Karpas-422 (cell line): Measurements from ENCODE around the gene LIMS1. TPM values are rescaled to one million over a fixed set of nuclear protein-coding genes. Genes with fewer than 3 reads are reported as not detected.

Source experiments
- DNase-seq: peaks from one replicate; pipeline ENCODE4 v3.0.0-alpha.2; 2015
- H2AFZ ChIP-seq: fragments of 200-600 bp; sonication (generic); 2 replicates; pipeline ENCODE4 v1.6.1; 2014; ENCODE audit warnings: antibody characterized with exemption, low read length, mixed read lengths
- H3K27ac ChIP-seq: fragments of 200-600 bp; sonication (generic); 2 replicates; pipeline ENCODE4 v1.5.1; 2014; ENCODE audit warnings: mild to moderate bottlenecking, low read length, moderate library complexity
- H3K27me3 ChIP-seq: fragments of 200-600 bp; sonication (generic); 2 replicates; pipeline ENCODE4 v1.6.1; 2014; ENCODE audit warnings: low read length, mixed read lengths
- H3K36me3 ChIP-seq: fragments of 200-600 bp; sonication (generic); 2 replicates; pipeline ENCODE4 v1.6.1; 2014; ENCODE audit warnings: low read length, mixed read lengths; ENCODE audit not compliant: insufficient read depth
- H3K4me1 ChIP-seq: fragments of 200-600 bp; sonication (generic); 2 replicates; pipeline ENCODE4 v1.6.1; 2014; ENCODE audit warnings: mild to moderate bottlenecking, low read length, mixed read lengths
- H3K4me2 ChIP-seq: fragments of 200-600 bp; sonication (generic); 2 replicates; pipeline ENCODE4 v1.6.1; 2014; ENCODE audit warnings: low read length, low read depth, mild to moderate bottlenecking; ENCODE audit not compliant: poor library complexity, severe bottlenecking
- H3K4me3 ChIP-seq: fragments of 200-600 bp; sonication (generic); 2 replicates; pipeline ENCODE4 v1.5.1; 2014; ENCODE audit warnings: mild to moderate bottlenecking, antibody characterized with exemption, low read length, mixed read lengths
- H3K79me2 ChIP-seq: fragments of 200-600 bp; sonication (generic); 2 replicates; pipeline ENCODE4 v1.6.1; 2014; ENCODE audit warnings: mild to moderate bottlenecking, low read length, mixed read lengths
- H3K9ac ChIP-seq: fragments of 200-600 bp; sonication (generic); 2 replicates; pipeline ENCODE4 v1.6.0; 2014; ENCODE audit warnings: low read length
- H3K9me2 ChIP-seq: fragments of 200-600 bp; sonication (generic), shearing (Covaris generic); replicated peaks from 2 replicates; pipeline ENCODE4 v1.6.0; 2014; ENCODE audit warnings: mild to moderate bottlenecking, low read length, moderate library complexity; ENCODE audit not compliant: insufficient read depth
- H3K9me3 ChIP-seq: fragments of 300-700, 200-600 bp; sonication (generic); 2 replicates; pipeline ENCODE4 v1.6.1; 2014; ENCODE audit warnings: low read length, mixed read lengths
- H4K20me1 ChIP-seq: fragments of 200-600 bp; sonication (generic); 2 replicates; pipeline ENCODE4 v1.6.1; 2014; ENCODE audit warnings: mild to moderate bottlenecking, antibody characterized with exemption, low read length, low read depth; ENCODE audit not compliant: insufficient read depth
- total RNA-seq: library from RNA; depleted of rRNA; stranded (reverse); fragments of >200 nt; shearing (Covaris generic); gene quantifications from 2 replicates; pipeline ENCODE4 v1.2.3, GENCODE V29; 2014; ENCODE audit warnings: low replicate concordance

Gene LIMS1
- total RNA-seq, 1 experiment from 2014 or later, result 9.7 TPM

- Histone ChIP-seq H3K4me1 (peaks cover 17% of the 10 kb centered on the region), H3K79me2 (no peaks in the 10 kb centered on the region), H3K9ac (no peak overlapping the region), H3K4me2 (no peak overlapping the region), H2AFZ (no peak overlapping the region), H3K27me3 (no peaks in the 10 kb centered on the region), H4K20me1 (peaks cover 37% of the 10 kb centered on the region), H3K36me3 (no peaks in the 10 kb centered on the region), H3K4me3 (no peak overlapping the region), H3K9me3 (no peaks in the 10 kb centered on the region), H3K9me2 (no peaks in the 10 kb centered on the region), H3K27ac (no peak overlapping the region)
- no peak for DNase-seq
Observed at GRCh38 chr2:108571286-108571685, 37.0 kb downstream of the LIMS1 start.

GRCh38 chr2:108573061-108573460 is 38.8 kb downstream of the LIMS1 start:
- H3K4me1 ChIP-seq, result peaks cover 17% of the 10 kb centered on the region
- no peak overlapping the region for H3K27ac ChIP-seq
- H3K4me2 ChIP-seq, result no peak overlapping the region
- H3K27me3 ChIP-seq, result no peaks in the 10 kb centered on the region
- H3K79me2 ChIP-seq, result no peaks in the 10 kb centered on the region
- DNase-seq, result no peak
- no peak overlapping the region for H3K9ac ChIP-seq
- no peak overlapping the region for H3K4me3 ChIP-seq
- no peaks in the 10 kb centered on the region for H3K36me3 ChIP-seq
- H4K20me1 ChIP-seq, result peaks cover 38% of the 10 kb centered on the region
- no peaks in the 10 kb centered on the region for H3K9me2 ChIP-seq
- no peaks in the 10 kb centered on the region for H3K9me3 ChIP-seq
- no peak overlapping the region for H2AFZ ChIP-seq

DNA sequence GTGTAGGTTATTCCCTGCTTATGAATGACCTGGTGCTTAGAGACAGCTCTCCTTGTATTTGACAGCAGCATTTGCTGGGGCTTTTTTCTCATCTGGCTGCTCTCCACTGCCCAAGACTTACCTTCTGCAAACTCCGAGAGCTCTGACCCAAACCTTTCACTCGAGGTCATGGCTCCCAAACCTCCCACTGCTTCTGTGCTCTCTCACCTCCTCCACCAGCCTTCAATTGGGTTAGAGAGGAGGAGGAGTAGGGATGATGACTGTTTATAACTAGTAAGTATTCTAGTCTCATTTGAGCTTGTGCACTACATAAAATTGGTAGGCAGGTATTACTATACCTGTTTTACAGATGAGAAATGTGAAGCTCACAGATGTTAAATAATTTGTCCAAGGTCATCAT is 40.1 kb downstream of the LIMS1 start:
- Histone ChIP-seq H3K9me2 (no peaks in the 10 kb centered on the region), H3K27ac (no peak overlapping the region), H3K4me2 (no peak overlapping the region), H3K9ac (no peak overlapping the region), H4K20me1 (peaks cover 35% of the 10 kb centered on the region), H3K4me3 (no peak overlapping the region), H3K9me3 (no peaks in the 10 kb centered on the region), H3K36me3 (no peaks in the 10 kb centered on the region), H3K79me2 (no peaks in the 10 kb centered on the region), H3K4me1 (peaks cover 21% of the 10 kb centered on the region), H2AFZ (no peak overlapping the region), H3K27me3 (no peaks in the 10 kb centered on the region)
- no peak for DNase-seq

- Histone ChIP-seq H3K9ac (peak overlapping the region; percentile 8; the same call in 1 of the 2 replicates), H3K79me2 (no peaks in the 10 kb centered on the region), H3K4me2 (peak overlapping the region; percentile 54), H3K9me2 (no peaks in the 10 kb centered on the region), H3K9me3 (no peaks in the 10 kb centered on the region), H4K20me1 (peaks cover 44% of the 10 kb centered on the region), H3K4me3 (peak overlapping the region; percentile 31; the same call in 1 of the 2 replicates), H3K27ac (peak overlapping the region; percentile 52; the same call in 1 of the 2 replicates), H2AFZ (no peak overlapping the region), H3K4me1 (peaks cover 26% of the 10 kb centered on the region), H3K36me3 (no peaks in the 10 kb centered on the region), H3K27me3 (no peaks in the 10 kb centered on the region)
- peak; percentile 63 for DNase-seq
Observed at GRCh38 chr2:108575132-108575966, 41.1 kb downstream of the LIMS1 start.

- Histone ChIP-seq H3K9me3 (no peaks in the 10 kb centered on the region), H3K4me3 (no peak overlapping the region), H4K20me1 (peaks cover 43% of the 10 kb centered on the region), H3K4me1 (peaks cover 26% of the 10 kb centered on the region), H3K9ac (no peak overlapping the region), H3K36me3 (no peaks in the 10 kb centered on the region), H3K9me2 (no peaks in the 10 kb centered on the region), H3K27me3 (no peaks in the 10 kb centered on the region), H3K4me2 (no peak overlapping the region), H3K79me2 (no peaks in the 10 kb centered on the region), H3K27ac (no peak overlapping the region), H2AFZ (no peak overlapping the region)
- no peak for DNase-seq
Observed at GRCh38 chr2:108577099-108577498, 42.8 kb downstream of the LIMS1 start.

GRCh38 chr2:108579623-108580022 is 45.4 kb downstream of the LIMS1 start:
- Histone ChIP-seq H3K79me2 (no peaks in the 10 kb centered on the region), H3K9ac (no peak overlapping the region), H3K4me2 (no peak overlapping the region), H3K9me3 (no peaks in the 10 kb centered on the region), H2AFZ (no peak overlapping the region), H3K27ac (no peak overlapping the region), H3K27me3 (no peaks in the 10 kb centered on the region), H3K9me2 (no peaks in the 10 kb centered on the region), H3K36me3 (no peaks in the 10 kb centered on the region), H4K20me1 (peaks cover 37% of the 10 kb centered on the region; the same call in 1 of the 2 replicates), H3K4me1 (peaks cover 23% of the 10 kb centered on the region), H3K4me3 (no peak overlapping the region)
- DNase-seq, result peak; percentile 31

DNA sequence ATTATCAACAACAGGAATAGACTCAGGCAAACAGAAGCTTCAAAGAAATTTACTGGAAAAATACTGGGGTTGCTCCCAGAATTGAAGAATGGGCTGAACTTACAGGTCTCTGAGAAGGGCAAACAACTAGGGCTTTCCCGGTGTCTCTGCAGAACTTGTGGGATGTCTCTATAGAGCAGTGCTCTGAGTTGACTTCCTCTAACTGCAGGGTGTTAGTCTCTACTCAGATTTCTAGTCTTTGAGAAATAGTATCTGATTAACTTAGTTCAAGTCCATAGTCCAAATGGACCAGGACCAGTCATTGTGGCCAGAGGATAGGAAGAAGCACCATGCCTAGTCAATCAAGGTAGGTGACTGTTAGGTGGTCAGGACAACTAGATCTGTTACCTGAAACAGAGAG is 45.8 kb downstream of the LIMS1 start:
- Histone ChIP-seq H4K20me1 (peaks cover 39% of the 10 kb centered on the region; the same call in 1 of the 2 replicates), H3K27me3 (no peaks in the 10 kb centered on the region), H3K4me1 (peaks cover 18% of the 10 kb centered on the region), H3K4me3 (no peak overlapping the region), H3K79me2 (no peaks in the 10 kb centered on the region), H3K27ac (no peak overlapping the region), H2AFZ (no peak overlapping the region), H3K9ac (no peak overlapping the region), H3K9me3 (no peaks in the 10 kb centered on the region), H3K36me3 (no peaks in the 10 kb centered on the region), H3K9me2 (no peaks in the 10 kb centered on the region), H3K4me2 (no peak overlapping the region)
- DNase-seq, result no peak

DNA sequence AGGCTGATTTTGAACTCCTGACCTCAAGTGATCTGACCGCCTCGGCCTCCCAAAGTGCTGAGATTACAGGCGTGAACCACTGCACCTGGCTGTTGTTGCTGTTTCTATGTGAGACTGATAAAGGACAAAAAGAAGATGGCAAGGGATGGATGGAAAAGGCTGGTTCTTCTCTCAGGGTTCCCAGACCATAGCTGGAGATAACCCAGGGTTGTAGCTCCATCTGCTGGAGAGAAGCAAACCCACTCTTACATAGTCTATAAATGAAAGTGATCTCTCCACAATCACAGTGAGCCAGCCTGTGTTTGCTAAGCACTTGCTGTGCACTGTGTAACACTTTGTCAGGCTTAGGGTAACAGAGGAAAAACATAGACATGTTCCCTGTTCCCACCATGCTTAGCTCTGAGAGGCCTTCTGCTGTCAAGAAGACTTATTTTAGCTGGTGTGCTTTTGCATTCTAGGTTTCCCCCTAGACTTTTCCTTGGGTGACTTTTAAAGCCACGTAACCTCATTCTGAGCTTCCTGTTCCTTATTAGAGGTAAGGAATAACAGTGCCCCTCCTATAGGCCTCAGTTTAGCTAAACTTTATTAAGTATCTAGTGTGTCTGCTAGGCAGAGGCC is 49.7 kb downstream of the LIMS1 start:
- Histone ChIP-seq H3K4me2 (no peak overlapping the region), H3K9me2 (no peaks in the 10 kb centered on the region), H3K9me3 (no peaks in the 10 kb centered on the region), H3K4me1 (peaks cover 19% of the 10 kb centered on the region), H3K36me3 (no peaks in the 10 kb centered on the region), H3K4me3 (no peak overlapping the region), H2AFZ (no peak overlapping the region), H3K27me3 (no peaks in the 10 kb centered on the region), H3K79me2 (no peaks in the 10 kb centered on the region), H4K20me1 (peaks cover 51% of the 10 kb centered on the region; the same call in 1 of the 2 replicates), H3K9ac (no peak overlapping the region), H3K27ac (no peak overlapping the region)
- peak; percentile 88 for DNase-seq
